Tibial nerve (tissue), 4 donors: ENCODE measurements around the gene H2AZ2. TPM values are rescaled to one million over a fixed set of nuclear protein-coding genes. Genes with fewer than 3 reads are reported as not detected.
"Not testable (repeated sequence)": the region's sequence is repeated elsewhere in the genome, so short reads cannot be mapped to it uniquely, and the experiment has no call there.

ENCODE experiments used
- DNase-seq, 2 donors: peaks; one replicate each; pipeline ENCODE4 v3.0.0-alpha.2; 2019; ENCODE audit warnings: low spot score in 2 of 2
- H3K27ac ChIP-seq, 4 donors: fragments of 200-600 bp; sonication (generic) in 3 of 4; one replicate each; pipeline ENCODE4 v1.5.1; 2017 to 2019; ENCODE audit warnings: mild to moderate bottlenecking in 1 of 4
- H3K27me3 ChIP-seq, 2 donors: fragments of 200-600 bp; sonication (generic) in 1 of 2; one replicate each; pipeline versions ENCODE4 v1.5.1 to v1.6.0; 2017 to 2019
- H3K36me3 ChIP-seq, 3 donors: fragments of 200-600 bp; sonication (generic); one replicate each; pipeline ENCODE4 v1.5.1; 2018 to 2019
- H3K4me1 ChIP-seq, 4 donors: fragments of 200-600 bp; sonication (generic) in 3 of 4; one replicate each; pipeline ENCODE4 v1.5.1; 2017 to 2019
- H3K4me3 ChIP-seq, 4 donors: fragments of 200-600 bp; sonication (generic) in 3 of 4; one replicate each; pipeline ENCODE4 v1.5.1; 2017 to 2019; ENCODE audit warnings: mild to moderate bottlenecking in 1 of 4, moderate library complexity in 1 of 4
- H3K9me3 ChIP-seq, 4 donors: fragments of 200-600 bp; sonication (generic) in 3 of 4; one replicate each; pipeline ENCODE4 v1.5.1; 2017 to 2019
- CTCF ChIP-seq, 5 experiments: fragments of 200-600 bp in 3 of 5; fragments of 450-650 bp in 2 of 5; sonication (generic) in 3 of 5; IDR thresholded peaks; one replicate each; pipeline ENCODE4 v1.5.1; 2016 to 2019; ENCODE audit warnings: antibody characterized with exemption in 5 of 5, mild to moderate bottlenecking in 3 of 5, moderate library complexity in 2 of 5
- EP300 ChIP-seq, 2 donors: sonication (generic); formaldehyde crosslinking; IDR thresholded peaks; one replicate each; pipeline ENCODE4 v1.6.1; 2017; ENCODE audit warnings: antibody characterized with exemption in 2 of 2, mild to moderate bottlenecking in 1 of 2
- POLR2A ChIP-seq, 2 donors: fragments of 450-650 bp; IDR thresholded peaks; one replicate each; pipeline ENCODE4 v1.6.1; 2017; ENCODE audit warnings: antibody characterized with exemption in 2 of 2, mild to moderate bottlenecking in 2 of 2, moderate library complexity in 2 of 2
- WGBS, 2 donors: methylation state at CpG; one replicate each; pipeline ENCODE4 v1.1.5; 2018; 5-methylcytosine and 5-hydroxymethylcytosine counted together
- total RNA-seq, 4 donors: library from RNA; depleted of rRNA; stranded (reverse); fragments of >200 nt; gene quantifications; one replicate each; pipeline ENCODE4 v1.1.0, GENCODE V29; 2016

The H2AZ2 gene
- total RNA-seq, 4 donors from 2014 or later: 97.5 to 136 (median 126) TPM

- no peaks in the 10 kb centered on the region for H3K9me3 ChIP-seq
- DNase-seq: no peak
- no peaks in the 10 kb centered on the region for H3K27me3 ChIP-seq
- peaks cover 3 to 77% (median 51%) of the 10 kb centered on the region in 4 donors for H3K4me1 ChIP-seq
- no peak overlapping the region for H3K27ac ChIP-seq
- no peak overlapping the region for H3K4me3 ChIP-seq
- WGBS, 2 donors: 37 to 39% methylated on average over 4 of the region's 4 CpGs
- peaks cover 0 to 25% (median 0%) of the 10 kb centered on the region in 3 donors for H3K36me3 ChIP-seq
- TF ChIP-seq POLR2A (IDR thresholded peaks at IDR 0.05): no peak
- no peak for TF ChIP-seq EP300 (IDR thresholded peaks at IDR 0.05)
- TF ChIP-seq CTCF (IDR thresholded peaks at IDR 0.05): no peak
These were observed 32.6 kb upstream of the H2AZ2 start for GRCh38 chr7:44880317-44881018.

DNA sequence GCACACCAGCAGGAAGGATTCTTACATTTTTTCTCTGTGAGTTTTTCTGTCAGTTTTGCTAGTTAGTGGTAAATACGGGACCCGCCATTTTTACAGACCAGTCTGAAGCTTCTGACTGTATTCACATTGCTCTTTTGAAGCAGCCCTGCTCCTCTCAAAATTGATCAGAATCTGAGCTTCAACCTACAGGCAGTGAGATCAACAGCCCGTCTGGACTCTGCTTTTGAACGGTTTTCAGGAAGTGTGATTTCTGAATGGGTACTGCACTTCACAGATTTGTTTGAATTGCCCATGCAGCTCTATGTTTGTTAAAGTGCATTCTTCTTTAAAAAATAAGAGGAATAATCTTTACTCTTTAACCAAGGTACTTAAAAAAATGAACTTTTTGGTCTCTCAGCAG is 28.5 kb upstream of the H2AZ2 start:
- WGBS, 2 donors: 82 to 84% methylated on average over 4 of the region's 4 CpGs
- Histone ChIP-seq H3K4me3 (no peak overlapping the region), H3K4me1 (peaks cover 0 to 44% (median 22%) of the 10 kb centered on the region in 4 donors), H3K36me3 (peaks cover 0 to 19% (median 0%) of the 10 kb centered on the region in 3 donors), H3K9me3 (no peaks in the 10 kb centered on the region), H3K27me3 (no peaks in the 10 kb centered on the region), H3K27ac (no peak overlapping the region)
- no peak for TF ChIP-seq EP300 (IDR thresholded peaks at IDR 0.05)
- no peak for TF ChIP-seq CTCF (IDR thresholded peaks at IDR 0.05)
- no peak for TF ChIP-seq POLR2A (IDR thresholded peaks at IDR 0.05)
- no peak for DNase-seq

DNA sequence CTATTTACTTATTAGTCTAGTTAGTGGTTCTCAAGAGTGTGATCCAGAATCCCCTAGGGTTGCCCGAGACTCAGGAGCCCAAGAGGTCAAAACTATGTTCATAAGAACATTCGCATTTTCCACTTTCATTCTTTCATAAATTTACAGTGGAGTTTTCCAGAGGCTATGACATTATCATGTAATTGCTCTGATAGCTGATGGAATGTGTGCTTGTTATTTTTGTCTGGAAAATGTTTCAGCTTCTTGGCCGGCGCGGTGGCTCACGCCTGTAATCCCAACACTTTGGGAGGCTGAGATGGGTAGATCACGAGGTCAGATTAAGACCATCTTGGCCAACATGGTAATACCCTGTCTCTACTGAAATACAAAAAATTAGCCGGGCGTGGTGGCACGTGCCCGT is 27.4 kb upstream of the H2AZ2 start:
- no peaks in the 10 kb centered on the region for H3K9me3 ChIP-seq
- peaks cover 0 to 33% (median 11%) of the 10 kb centered on the region in 4 donors for H3K4me1 ChIP-seq
- WGBS, 2 donors: 73 to 74% methylated on average over 11 of the region's 11 CpGs

GRCh38 chr7:44872787-44873186 is 24.9 kb upstream of the H2AZ2 start:
- no peak for DNase-seq
- TF ChIP-seq POLR2A (IDR thresholded peaks at IDR 0.05): no peak
- no peak for TF ChIP-seq EP300 (IDR thresholded peaks at IDR 0.05)
- no peaks in the 10 kb centered on the region for H3K9me3 ChIP-seq
- H3K4me3 ChIP-seq: no peak overlapping the region
- peaks cover 0 to 10% (median 0%) of the 10 kb centered on the region in 4 donors for H3K4me1 ChIP-seq
- no peak overlapping the region for H3K27ac ChIP-seq
- H3K27me3 ChIP-seq: no peaks in the 10 kb centered on the region
- WGBS, 2 donors: 93 to 94% methylated on average over 1 of the region's 1 CpG
- peaks cover 0 to 5% (median 0%) of the 10 kb centered on the region in 3 donors for H3K36me3 ChIP-seq

More for the DNA sequence above, 27.4 kb upstream of the H2AZ2 start:
- peaks cover 0 to 19% (median 0%) of the 10 kb centered on the region in 3 donors for H3K36me3 ChIP-seq
- H3K27me3 ChIP-seq: no peaks in the 10 kb centered on the region
- H3K4me3 ChIP-seq: no peak overlapping the region
- TF ChIP-seq CTCF (IDR thresholded peaks at IDR 0.05): no peak
- no peak for TF ChIP-seq EP300 (IDR thresholded peaks at IDR 0.05)
- TF ChIP-seq POLR2A (IDR thresholded peaks at IDR 0.05): no peak
- DNase-seq: no peak
- no peak overlapping the region for H3K27ac ChIP-seq

GRCh38 chr7:44871918-44872317 is 24.0 kb upstream of the H2AZ2 start:
- H3K27me3 ChIP-seq, H3K27ac ChIP-seq, H3K4me3 ChIP-seq, H3K36me3 ChIP-seq, DNase-seq, H3K9me3 ChIP-seq: not testable (repeated sequence)
- peaks cover 0 to 10% (median 0%) of the 10 kb centered on the region in 4 donors for H3K4me1 ChIP-seq
- WGBS, 2 donors: 92 to 98% methylated on average over 11 to 22 of the region's 23 CpGs

DNA sequence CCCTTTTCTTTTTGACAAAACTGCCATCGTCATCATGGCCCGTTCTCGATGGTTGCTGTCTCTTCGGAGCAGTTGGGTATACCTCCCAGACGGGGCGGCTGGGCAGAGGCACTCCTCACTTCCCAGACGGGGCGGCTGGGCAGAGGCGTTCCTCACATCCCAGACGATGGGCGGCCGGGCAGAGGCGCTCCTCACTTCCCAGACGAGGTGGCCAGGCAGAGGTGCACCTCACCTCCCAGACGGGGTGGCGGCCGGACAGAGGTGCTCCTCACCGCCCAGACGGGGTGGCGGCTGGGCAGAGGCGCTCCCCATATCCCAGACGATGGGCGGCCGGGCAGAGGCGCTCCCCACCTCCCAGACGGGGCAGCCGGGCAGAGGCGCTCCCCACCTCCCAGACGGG is 22.9 kb upstream of the H2AZ2 start:
- H3K4me3 ChIP-seq, H3K27ac ChIP-seq, DNase-seq, H3K36me3 ChIP-seq, H3K4me1 ChIP-seq, H3K27me3 ChIP-seq, H3K9me3 ChIP-seq: not testable (repeated sequence)
- WGBS, 2 donors: 92 to 95% methylated on average over 15 to 25 of the region's 29 CpGs

DNA sequence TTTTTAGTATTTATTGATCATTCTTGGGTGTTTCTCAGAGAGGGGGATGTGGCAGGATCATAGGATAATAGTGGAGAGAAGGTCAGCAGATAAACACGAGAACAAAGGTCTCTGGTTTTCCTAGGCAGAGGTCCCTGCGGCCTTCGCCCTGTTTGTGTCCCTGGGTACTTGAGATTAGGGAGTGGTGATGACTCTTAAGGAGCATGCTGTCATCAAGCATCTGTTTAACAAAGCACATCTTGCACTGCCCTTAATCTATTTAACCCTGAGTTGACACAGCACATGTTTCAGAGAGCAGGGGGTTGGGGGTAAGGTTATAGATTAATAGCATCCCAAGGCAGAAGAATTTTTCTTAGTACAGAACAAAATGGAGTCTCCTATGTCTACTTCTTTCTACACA is 22.4 kb upstream of the H2AZ2 start:
- H3K27me3 ChIP-seq, DNase-seq, H3K9me3 ChIP-seq, H3K36me3 ChIP-seq, H3K27ac ChIP-seq, H3K4me3 ChIP-seq, H3K4me1 ChIP-seq: not testable (repeated sequence)
- 70 to 84% methylated on average over 3 of the region's 3 CpGs for WGBS, 2 donors
